K562 (cell line): ENCODE measurements around the gene TMEM89. TPM values are rescaled to one million over a fixed set of nuclear protein-coding genes. Genes with fewer than 3 reads are reported as not detected.

Experiments
- ATAC-seq: fragments of 200-7000 bp; cut with Tn5 transposase; 3 replicates; pipeline ENCODE4 v1.9.1; 2020; ENCODE audit warnings: moderate library complexity
- BruUV-seq: library from RNA; stranded (reverse); fragments of 400-500 nt; replicated peaks from 2 replicates; lab custom pipeline; 2021; lab: Mats Ljungman, UMichigan
- CTCF ChIA-PET: fragments of 300-600 bp; formaldehyde crosslinking; extraction: SDS; loops from one replicate; lab custom pipeline; 2021; ENCODE audit warnings: low intra/inter-chr PET ratio; lab: Yijun Ruan, JAX
- POLR2A ChIA-PET: fragments of 300-600, 350-650 bp; sonication (Branson Sonifier 250); formaldehyde crosslinking; extraction: SDS; loops from one replicate; lab custom pipeline; 2021; ENCODE audit warnings: antibody characterized with exemption, inconsistent platforms; lab: Yijun Ruan, JAX
- DNase-seq, 4 experiments: peaks; one replicate each; pipeline versions ENCODE4 v3.0.0 to v3.0.0-alpha.2; 2011 to 2018; ENCODE audit warnings: low spot score in 3 of 4, mixed read lengths in 3 of 4; ENCODE audit errors: extremely low read depth in 1 of 4
- FAIRE-seq: peaks from 2 replicates; lab custom pipeline; 2011; peaks lifted over from hg19 to GRCh38; lab: Jason Lieb, UNC
- H2AFZ ChIP-seq: 2 replicates; pipeline ENCODE4 v1.6.0; 2011; ENCODE audit warnings: low read depth, low read length, control low read depth, inconsistent platforms
- H3K27ac ChIP-seq: fragments of 200-600 bp; 3 replicates; pipeline ENCODE4 v1.8.0; 2011; ENCODE audit warnings: low read depth, mild to moderate bottlenecking, control low read depth, inconsistent platforms, low read length, moderate library complexity, mixed read lengths; ENCODE audit errors: extremely low read depth
- H3K27me3 ChIP-seq, 2 experiments: fragments of 300-600 bp in 1 of 2; 2 replicates in 1 of 2; 3 replicates in 1 of 2; pipeline versions ENCODE4 v1.6.0 to v1.8.0; 2011; ENCODE audit warnings: inconsistent platforms in 2 of 2, low read length in 2 of 2, mild to moderate bottlenecking in 1 of 2, mixed read lengths in 1 of 2, moderate library complexity in 1 of 2; ENCODE audit not compliant: control insufficient read depth in 2 of 2, insufficient read depth in 2 of 2
- H3K36me3 ChIP-seq: fragments of 300-600 bp; 3 replicates; pipeline ENCODE4 v1.8.0; 2011; ENCODE audit warnings: mild to moderate bottlenecking, low read length, inconsistent platforms; ENCODE audit not compliant: control insufficient read depth, insufficient read depth
- H3K4me1 ChIP-seq, 2 experiments: fragments of 200-600 bp in 1 of 2; replicated peaks in 1 of 2; 2 replicates in 1 of 2; 3 replicates in 1 of 2; pipeline versions ENCODE4 v1.5.1 to v1.8.0; 2011; ENCODE audit warnings: inconsistent platforms in 2 of 2, low read length in 2 of 2, mild to moderate bottlenecking in 1 of 2, mixed read lengths in 1 of 2, moderate library complexity in 1 of 2; ENCODE audit not compliant: control insufficient read depth in 2 of 2, insufficient read depth in 2 of 2
- H3K4me2 ChIP-seq: 2 replicates; pipeline ENCODE4 v1.6.1; 2011; ENCODE audit warnings: low read length, control low read depth, inconsistent platforms, mixed read lengths; ENCODE audit not compliant: insufficient read depth
- H3K4me3 ChIP-seq: fragments of 200-600 bp; sonication (generic), shearing (Covaris generic); 2 replicates; pipeline ENCODE4 v1.5.1; 2016; ENCODE audit warnings: control low read depth, inconsistent platforms
- H3K79me2 ChIP-seq: fragments of 200-600 bp; 3 replicates; pipeline ENCODE4 v1.8.0; 2011; ENCODE audit warnings: low read length, inconsistent platforms; ENCODE audit not compliant: control insufficient read depth, insufficient read depth
- H3K9ac ChIP-seq, 2 experiments: 2 replicates each; pipeline versions ENCODE4 v1.6.0 to v1.6.1; 2011; ENCODE audit warnings: low read depth in 2 of 2, low read length in 2 of 2, control low read depth in 1 of 2, inconsistent platforms in 1 of 2, mild to moderate bottlenecking in 1 of 2, mixed read lengths in 1 of 2; ENCODE audit not compliant: insufficient read depth in 1 of 2
- H3K9me1 ChIP-seq: one replicate; pipeline ENCODE4 v1.6.0; 2011; ENCODE audit warnings: inconsistent platforms, mild to moderate bottlenecking, low read length, moderate library complexity; ENCODE audit not compliant: control insufficient read depth, insufficient read depth
- H3K9me3 ChIP-seq: replicated peaks from 2 replicates; pipeline ENCODE4 v1.5.1; 2011; ENCODE audit warnings: low read depth, low read length, inconsistent platforms; ENCODE audit not compliant: control insufficient read depth, insufficient read depth
- H4K20me1 ChIP-seq: replicated peaks from 2 replicates; pipeline ENCODE4 v1.6.1; 2011; ENCODE audit warnings: low read length, inconsistent platforms, mixed read lengths; ENCODE audit not compliant: control insufficient read depth, insufficient read depth
- ZBTB7A ChIP-seq: IDR thresholded peaks from 2 replicates; pipeline ENCODE4 v1.6.1; 2011; ENCODE audit warnings: low read depth, mild to moderate bottlenecking, low read length, moderate library complexity, borderline replicate concordance; ENCODE audit not compliant: control insufficient read depth
- ZHX1 ChIP-seq: fragments of 150-350 bp; conservative IDR thresholded peaks from 2 replicates; pipeline ENCODE4 v1.6.1; 2014; ENCODE audit warnings: low read length
- WGBS: fragments of 100-300 bp; shearing (Covaris generic); methylation state at CpG from one replicate; pipeline ENCODE4 v1.1.6; 2016; ENCODE audit warnings: low coverage, mixed read lengths; ENCODE audit not compliant: insufficient coverage; ENCODE audit errors: missing lambda C conversion rate; 5-methylcytosine and 5-hydroxymethylcytosine counted together
- in situ Hi-C: fragments of 300-500 bp; cut with MboI; formaldehyde crosslinking; loops from 4 replicates; pipeline ENCODE4 v1.15.0; 2018; ENCODE audit warnings: inconsistent platforms, mixed read lengths
- intact Hi-C: fragments of 100-400 bp; cut with micrococcal nuclease; formaldehyde crosslinking; loops from 2 replicates; pipeline ENCODE4 v1.14.2; 2022
- polyA plus RNA-seq, 8 experiments: library from polyadenylated mRNA; depleted of rRNA in 4 of 8; stranded (reverse) in 5 of 8; unstranded in 3 of 8; fragments of >200 nt; fragmentation: Nextera tagmentation in 2 of 8; fragmentation: Illumina TruSeq in 1 of 8; extraction: Ambion mirVana in 2 of 8; extraction: Trizol in 1 of 8; gene quantifications; 2 replicates each; pipeline versions ENCODE4 v1.2.1 to v1.2.3, GENCODE V29; 2011 to 2014; ENCODE audit warnings: inconsistent platforms in 1 of 8, missing spikeins in 1 of 8
- total RNA-seq, 7 experiments: library from RNA; depleted of rRNA in 6 of 7; stranded (reverse); fragments of >200 nt in 6 of 7; fragmentation: Illumina TruSeq in 2 of 7; extraction: Trizol in 2 of 7; gene quantifications; 2 replicates each; pipeline versions ENCODE4 v1.2.1 to v1.2.3, GENCODE V29; 2011 to 2021; ENCODE audit warnings: low replicate concordance in 1 of 7
- TF ChIP-seq, protein P1 (sequence below): fragments of 250-450 bp; sonication (Bioruptor Pico); IDR thresholded peaks from 2 replicates; pipeline ENCODE4 v1.5.0; 2021

The TMEM89 gene
- total and polyA plus RNA-seq, 9 of the 15 experiments (the other 6 are each of a cell fraction or from before 2014, with no cell fraction given), result not detected

DNA sequence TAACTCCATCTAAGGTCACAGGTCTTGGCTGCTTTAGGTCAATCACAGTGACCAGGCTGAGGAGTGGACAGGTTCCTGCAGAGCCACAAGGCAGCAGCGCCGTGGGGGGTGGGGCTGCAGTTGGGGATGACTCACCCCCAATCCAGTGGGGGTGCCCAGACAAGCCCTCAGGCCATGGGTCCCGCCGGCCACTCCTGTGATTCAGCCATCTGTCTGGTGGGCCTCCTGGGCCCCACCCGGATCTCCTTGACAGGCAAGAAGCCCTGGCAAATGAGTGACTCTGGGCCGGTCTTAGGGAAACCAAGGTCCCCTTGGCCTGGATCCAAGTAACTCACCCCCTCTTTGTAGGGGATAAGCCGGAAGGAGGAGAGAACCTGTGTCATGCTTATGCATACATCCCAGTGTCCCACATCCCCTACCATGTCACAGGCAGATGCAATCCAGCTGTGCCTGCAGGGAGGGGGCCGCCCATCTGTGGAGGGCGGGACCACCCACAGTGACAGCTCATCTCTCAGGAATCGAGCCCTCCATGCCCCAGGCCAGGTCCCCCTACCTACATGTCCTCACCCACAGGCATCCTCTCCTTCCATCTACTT is 25.9 kb downstream of the TMEM89 start (continued):
- TF ChIP-seq, protein P1, sequence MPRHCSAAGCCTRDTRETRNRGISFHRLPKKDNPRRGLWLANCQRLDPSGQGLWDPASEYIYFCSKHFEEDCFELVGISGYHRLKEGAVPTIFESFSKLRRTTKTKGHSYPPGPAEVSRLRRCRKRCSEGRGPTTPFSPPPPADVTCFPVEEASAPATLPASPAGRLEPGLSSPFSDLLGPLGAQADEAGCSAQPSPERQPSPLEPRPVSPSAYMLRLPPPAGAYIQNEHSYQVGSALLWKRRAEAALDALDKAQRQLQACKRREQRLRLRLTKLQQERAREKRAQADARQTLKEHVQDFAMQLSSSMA, result no peak

- Histone ChIP-seq H2AFZ (no peak within 1 kb of the TSS), H3K27me3 (peaks cover 0 to 19% of the 10 kb centered on the region in 2 experiments; a peak in 3 of 5 replicates), H3K27ac (peak within 1 kb of the TSS; percentile 39; the same call in 2 of the 3 replicates), H3K4me1 (peaks cover 12 to 48% of the 10 kb centered on the region in 2 experiments; a peak in 4 of 5 replicates), H3K4me3 (no peak within 1 kb of the TSS), H3K9me3 (no peaks in the 10 kb centered on the region), H3K9ac (peak within 1 kb of the TSS in 1 of 2 experiments; percentile 61; a peak in 1 of 4 replicates), H3K36me3 (peaks cover 29% of the 10 kb centered on the region; the same call in 2 of the 3 replicates), H3K4me2 (peak within 1 kb of the TSS; percentile 8; the same call in 1 of the 2 replicates), H3K9me1 (no peaks in the 10 kb centered on the region), H3K79me2 (no peaks in the 10 kb centered on the region), H4K20me1 (no peaks in the 10 kb centered on the region)
- ChIA-PET CTCF (no interaction called here), POLR2A (interaction anchor here (0.5 kb wide), 1 partner anchor 277 kb away, joined by 3 read pairs; no protein-coding TSS in a partner anchor)
- DNase-seq (peak in 1 of 4 experiments; percentile 57), ATAC-seq (no peak), FAIRE-seq (no peak)
- in situ Hi-C loops (no loop called here), intact Hi-C loops (no loop called here)
- no TSS peak for BruUV-seq
- TF ChIP-seq ZHX1 (no peak), ZBTB7A (0 out of 2 replicates have a peak, but pooled peaks have one; percentile 21)
- 9% methylated on average over 13 of the region's 35 CpGs for WGBS
These were observed 26.5 kb downstream of the TMEM89 start, which contains the start of gene COL7A1 for GRCh38 chr3:48595075-48595525. Gene COL7A1, minus strand, starts transcription at chr3:48595329. Its CDS starts 170 bp downstream, at chr3:48595159.
